GM18861 (cell line): ENCODE results near the gene FBRSL1.

Source experiments
- ATAC-seq: cut with Tn5 transposase; IDR thresholded peaks from one replicate; pipeline ENCODE4 v1.9.1; 2021; ENCODE audit not compliant: unreplicated experiment

Gene FBRSL1

DNA sequence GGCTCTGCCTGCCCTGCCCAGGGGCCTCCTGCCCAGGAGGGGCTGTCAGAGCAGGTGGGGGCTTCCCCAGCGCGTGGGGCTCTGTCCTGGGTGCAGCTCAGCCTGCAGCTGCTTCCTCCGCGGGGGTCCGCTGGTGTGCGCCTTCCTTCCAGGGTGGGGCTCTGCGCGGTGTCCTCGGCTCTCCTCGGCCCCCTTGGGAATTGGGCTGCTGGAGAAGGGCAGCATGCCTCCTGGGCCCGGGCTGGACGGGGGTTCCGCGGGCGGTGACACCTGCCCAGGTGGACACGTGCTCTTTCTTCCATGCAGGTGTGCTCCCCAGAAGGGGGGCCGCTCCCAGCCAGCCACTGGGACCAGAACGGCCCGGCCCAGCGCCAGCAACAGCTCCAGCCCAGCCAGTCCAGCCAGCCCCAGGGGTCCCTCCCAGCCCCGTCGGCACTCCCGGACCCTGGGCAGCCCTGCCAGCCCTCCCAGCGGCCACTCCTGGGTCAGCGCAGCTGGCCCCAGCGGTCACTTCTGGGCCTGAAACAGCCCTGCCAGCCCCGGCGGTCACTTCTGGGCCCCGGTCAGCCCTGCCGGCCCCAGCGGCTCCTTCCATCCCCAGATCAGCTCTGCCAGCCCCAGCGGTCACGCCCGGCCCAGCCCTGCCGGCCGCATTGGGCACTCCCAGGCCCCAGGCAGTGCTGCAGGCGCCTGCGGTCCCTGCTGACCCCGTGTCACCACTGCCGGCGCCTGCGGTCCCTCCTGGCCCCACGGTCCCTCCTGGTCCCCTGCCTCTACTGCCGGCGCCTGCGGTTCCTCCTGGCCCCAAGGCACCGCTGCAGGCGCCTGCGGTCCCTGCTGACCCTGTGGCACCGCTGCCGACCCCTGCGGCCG lies 19.1 kb downstream of the FBRSL1 start:
- no peak for ATAC-seq

DNA sequence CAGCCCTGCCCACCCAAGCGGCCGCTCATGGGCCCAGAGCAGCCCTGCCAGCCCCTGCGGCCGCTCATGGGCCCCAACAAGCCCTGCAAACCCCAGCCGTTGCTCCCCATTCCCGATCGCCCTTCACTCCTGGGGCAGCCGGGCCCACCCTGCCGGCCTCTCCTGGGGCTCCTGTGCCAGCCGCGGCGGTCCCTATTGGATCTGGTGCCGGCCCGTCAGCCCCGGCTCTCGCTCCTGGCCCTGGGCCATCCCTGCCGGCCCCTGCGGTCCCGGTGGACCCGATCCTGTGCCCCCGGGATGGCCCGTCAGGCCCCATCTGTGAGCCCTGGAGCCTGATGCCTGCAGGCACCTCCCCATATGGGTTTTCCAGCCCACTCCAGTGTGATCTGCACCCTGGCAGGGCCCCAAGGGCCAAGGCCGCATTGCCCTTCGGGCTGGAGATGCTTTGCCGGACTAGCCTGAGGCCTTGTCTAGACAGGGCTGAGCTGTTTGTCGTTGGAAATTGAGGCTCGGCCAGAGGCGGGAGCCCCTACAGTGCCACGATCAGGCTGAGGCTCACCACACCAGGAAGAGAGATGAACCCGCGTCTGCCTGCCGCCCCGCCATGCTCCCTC lies 20.3 kb downstream of the FBRSL1 start:
- ATAC-seq = no peak

DNA sequence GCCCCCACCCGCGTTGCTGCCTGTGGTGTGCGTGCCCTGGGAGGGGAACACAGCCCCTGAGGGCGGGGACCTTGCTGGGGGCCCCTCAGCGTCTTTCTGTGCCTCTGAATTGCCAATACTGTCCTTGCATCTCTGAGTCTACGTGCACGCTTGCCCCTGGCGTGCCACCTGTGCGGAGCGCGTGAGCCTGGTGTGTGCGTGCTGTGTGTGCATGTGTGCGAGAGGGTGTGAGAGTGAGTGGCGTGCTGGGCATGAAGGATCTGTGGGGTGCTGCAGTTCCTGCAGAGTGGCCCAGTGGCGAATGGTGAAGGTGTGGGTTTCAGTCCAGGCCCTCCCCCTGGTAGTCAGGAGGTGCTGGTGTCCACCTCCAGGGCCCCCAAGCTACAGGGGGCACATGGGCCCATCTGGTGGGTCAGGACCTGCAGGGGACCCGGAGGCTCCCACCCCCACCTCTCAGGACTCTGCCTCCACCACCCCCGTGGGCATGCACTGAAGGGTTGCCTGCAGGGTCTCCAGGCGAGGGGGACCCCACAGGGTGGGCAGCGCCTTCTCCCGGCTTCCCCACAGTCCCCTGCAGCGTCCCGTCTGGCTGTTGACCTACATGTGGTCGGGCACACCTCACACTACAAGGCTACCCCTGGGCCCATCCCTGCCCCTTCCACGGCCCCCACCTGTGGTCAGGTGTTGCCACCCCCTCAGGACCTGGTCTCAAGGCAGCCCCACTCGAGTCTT lies 21.0 kb downstream of the FBRSL1 start:
- no peak for ATAC-seq

DNA sequence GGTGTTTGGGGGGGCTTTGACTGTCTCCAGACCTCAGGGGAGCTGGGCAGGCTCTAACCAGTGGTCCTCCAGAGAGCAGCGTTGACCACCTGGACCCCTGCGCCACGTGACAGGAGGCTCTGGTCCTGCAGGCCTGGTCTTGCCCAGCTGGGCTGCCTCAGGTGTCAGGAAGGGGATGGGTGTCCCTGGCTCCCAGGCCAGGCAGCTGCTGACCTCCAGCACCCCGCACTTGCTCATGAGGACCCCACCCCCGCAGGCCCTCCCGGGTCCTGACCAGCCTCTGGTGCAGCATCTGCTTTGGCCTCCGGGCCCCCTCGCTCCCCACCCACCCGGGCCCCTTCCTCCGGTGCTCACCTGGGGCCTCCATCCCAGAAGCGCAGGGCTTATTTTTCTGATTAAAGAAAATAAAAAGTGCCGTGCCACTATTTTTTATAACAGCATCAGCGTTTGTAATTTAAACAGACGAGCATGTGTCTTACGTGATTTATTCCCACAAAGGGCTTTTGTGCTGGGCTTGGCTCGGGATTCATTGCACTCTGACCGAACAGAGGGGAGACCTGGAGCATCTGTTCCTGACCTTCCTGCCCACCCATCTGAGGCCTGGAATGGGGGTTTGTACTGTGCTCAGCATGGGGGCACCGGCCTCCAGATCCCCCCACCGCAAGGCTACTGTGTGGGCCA lies 21.7 kb downstream of the FBRSL1 start:
- no peak for ATAC-seq

DNA sequence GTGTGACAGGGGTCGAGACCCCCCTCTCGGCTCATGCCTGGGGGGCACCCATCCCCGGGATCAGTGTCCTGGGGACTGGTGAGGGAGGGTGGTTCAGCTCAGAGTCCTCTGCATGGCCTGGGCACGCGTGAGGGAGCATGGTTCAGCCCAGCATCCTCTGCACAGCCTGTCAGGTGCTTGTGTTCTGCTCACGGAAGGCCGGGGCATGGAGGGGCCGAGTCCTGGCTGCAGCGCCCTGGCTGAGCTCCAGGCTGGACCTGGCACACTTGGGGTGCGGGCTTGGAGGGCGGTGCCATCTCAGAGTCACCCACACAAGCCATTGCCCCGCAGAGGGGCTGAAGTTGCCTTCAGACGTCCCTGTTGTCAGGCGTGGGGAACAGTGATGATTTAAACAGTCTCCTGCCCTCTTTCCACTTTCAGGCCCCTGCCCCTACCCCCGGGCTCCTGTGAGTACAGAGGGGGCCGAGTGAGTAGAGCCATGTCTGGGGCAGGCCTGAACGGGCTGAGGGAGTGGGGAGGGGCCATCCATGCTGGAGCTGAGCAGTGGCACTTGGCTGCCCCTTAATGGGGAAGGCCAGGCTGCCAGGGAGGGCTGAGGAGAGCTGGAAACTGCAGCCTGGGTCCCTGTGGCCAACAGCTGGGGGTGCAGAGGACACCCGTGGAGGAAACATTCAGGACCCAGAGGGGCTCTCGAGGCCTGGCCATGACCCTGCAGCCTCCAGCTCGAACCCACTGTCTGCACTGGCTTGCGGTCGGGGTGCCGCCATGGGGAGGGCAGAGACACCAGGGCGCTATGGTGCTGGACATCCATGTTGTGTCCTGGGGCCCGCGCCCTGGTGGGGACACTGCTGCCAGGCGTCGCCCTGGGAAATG lies 22.5 kb downstream of the FBRSL1 start:
- ATAC-seq = no peak

DNA sequence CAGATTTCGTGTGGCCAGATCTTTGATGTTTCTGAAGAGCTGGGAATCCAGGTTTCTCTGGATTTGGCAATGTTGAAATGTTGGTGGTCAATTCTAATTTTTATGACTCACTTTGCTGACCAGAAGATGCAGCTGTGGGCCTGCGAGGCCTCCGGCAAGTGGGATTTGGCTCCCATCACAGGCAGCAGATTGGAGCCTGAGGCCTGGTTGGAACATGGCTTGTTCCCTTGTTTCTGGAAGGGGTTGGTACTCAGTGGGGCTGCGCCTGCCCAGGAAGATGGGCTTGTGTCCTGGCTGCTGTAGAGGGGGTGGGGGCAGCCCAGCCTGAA lies 23.1 kb downstream of the FBRSL1 start:
- no peak for ATAC-seq

DNA sequence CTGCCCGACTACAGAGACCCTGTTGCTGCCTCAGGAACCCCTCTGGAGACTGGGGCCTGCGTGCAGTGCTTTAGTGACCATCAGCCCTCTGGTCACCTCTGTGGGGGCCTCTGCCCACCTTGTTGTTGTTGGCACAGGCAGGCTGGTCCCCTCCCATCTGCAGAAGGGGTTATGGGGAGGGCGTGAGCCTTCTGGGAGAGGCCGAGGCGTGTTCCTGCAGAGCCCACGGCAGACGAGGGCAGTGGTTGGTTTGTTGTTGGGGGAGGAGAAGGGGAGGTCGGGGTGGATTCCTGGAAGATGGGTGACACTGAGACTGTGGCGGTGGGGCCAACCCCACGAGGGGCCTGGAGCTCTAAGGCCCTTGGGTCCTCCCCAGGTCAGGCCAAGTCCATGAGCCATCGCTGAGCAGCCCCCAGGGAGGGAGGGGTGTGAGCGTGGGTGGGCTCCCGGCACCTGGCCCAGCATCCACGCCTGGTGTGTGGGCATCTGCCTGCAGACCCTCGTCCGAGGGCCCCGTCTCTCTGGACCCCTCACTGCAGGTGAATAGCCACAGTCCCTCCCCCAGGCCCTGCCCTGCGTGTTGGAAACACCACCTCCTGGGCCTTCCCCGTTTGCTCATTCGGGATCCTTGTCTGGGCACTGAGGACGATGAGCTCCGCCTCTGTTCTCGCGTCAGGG lies 23.6 kb downstream of the FBRSL1 start:
- ATAC-seq = no peak

DNA sequence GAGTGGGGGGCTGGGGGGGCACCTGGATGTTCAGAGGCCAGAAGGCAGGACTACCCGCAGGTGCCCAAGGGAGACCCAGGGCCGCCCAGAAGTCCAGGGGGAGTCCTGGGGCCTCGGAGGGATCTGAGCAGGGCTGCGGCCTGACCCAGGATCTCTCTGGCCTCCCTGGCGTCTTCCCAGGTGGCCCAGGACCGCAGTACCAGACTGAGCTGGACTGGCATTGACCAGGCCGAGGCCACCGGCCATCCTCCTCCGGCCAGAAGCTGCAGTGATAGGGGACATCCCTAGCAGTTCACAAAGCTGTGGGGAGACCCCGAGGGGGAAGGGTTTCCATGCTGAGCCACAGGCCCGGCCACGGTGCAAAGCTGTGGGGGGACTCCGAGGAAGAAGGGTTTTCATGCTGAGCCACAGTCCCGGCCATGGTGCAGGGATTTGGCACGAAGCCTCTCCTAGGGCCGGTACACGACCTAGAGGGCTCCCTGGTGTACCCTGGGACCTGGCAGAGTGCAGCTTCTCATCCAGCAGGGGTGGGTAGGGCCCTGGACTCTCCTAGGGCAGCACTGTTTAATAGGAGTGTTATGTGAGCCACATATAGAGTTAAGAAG lies 24.4 kb downstream of the FBRSL1 start:
- no peak for ATAC-seq

DNA sequence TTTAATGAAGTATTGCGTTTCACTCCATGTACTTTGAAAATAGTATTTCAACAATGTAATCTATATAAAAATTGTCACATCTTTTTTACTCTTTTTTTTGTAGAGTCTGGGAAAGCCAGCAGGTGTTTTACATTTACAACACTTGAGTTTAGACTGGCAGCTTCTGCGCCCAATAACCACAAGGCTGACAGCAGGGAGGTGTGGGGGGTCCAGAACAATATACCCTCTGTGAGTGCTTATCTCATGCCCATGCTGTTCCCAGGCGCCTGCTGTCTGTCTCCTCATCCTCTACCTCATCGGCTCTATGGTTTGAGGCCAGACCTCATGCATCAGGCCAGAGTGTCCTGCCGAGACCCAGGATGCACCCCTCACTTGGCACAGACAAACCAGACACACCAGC lies 24.9 kb downstream of the FBRSL1 start:
- ATAC-seq = no peak

DNA sequence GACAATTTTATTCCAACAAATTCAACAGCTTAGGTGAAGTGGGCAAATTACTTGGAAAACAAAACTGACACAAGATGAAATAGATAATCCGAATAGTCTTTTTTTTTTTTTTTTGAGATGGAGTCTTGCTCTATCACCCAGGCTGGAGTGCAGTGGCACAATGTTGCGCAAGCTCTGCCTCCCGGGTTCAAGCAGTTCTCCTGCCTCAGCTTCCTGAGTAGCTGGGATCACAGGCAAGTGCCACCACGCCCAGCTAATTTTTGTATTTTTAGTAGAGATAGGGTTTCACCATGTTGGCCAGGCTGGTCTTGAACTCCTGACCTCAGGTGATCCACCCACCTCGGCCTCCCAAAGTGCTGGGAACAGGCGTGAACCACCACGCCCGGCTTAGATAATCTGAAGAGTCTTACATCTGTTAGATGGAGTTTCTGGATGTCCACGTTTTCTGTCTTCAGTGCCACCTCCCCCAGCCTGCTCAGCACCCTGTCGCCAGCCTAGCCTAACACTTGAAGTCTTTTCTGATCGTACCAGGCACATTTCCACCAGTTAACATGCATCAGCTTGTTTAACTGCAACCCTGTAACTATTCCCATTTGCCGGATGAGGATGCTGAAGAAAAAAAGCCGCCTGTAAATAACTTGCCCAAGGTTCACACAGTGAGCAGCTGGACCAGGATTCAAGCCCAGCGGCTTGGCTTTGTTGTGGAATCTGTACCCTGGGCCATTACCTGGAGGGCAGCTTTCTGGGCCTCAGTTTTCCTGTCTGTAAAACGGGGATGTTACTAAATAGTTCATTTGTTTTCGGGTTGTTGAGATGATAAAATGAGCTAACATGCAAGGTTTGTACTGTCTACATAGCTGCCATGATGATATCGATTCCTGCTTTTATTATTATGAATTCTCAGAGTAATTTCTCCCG lies 26.4 kb downstream of the FBRSL1 start:
- no peak for ATAC-seq

DNA sequence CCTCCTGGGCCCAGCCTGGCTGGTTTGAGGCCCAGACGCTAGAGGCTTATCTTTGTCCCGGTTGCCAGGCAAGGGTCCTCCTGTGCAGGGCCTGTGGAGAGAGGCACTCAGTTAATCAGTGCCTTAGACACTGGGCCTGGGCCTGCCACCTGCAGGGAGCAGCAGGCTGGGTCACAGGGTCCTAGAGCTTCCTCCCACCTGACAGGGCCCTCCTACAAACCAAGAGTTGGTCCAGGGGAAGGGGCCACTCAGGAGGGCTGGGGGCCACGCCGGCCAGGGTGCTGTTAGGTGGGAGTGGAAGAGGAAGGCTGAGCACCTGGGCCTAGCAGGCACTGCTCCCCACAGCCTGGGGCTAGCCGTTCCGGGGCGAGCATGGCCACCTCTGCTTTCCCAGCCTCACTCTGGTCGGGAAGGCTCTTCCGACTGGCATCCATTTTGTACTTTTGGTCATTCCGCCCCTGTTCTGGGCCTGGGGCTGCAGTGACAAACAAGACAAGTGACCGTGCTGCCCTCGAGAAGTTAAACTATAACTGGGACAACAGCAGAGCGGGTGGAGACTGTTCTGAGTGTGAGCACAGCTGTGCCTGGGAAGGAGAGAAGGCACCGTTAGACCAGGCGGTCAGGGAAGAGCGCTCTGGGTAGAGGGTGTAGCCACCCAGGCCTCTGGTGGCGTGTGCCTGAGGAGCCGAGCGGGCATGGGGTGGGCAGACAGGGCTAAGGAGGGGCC lies 27.2 kb downstream of the FBRSL1 start:
- ATAC-seq = no peak

DNA sequence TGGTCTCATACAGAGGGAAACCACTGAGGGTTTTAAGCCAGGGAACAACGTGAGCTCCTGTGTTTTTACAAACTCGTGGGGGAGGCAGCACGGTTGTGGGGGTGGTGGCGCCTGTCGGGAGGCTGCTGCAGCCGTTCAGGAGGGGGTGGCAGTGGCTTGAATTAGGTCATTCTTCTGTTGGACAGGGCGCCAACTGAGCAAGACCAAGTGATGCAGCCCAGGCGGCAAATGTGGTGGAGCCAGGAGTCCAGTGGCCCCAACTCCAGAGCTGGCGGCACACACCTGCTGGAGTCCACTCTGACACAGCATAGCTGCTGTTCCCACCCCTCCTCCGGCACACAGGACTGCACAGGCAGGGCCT lies 27.8 kb downstream of the FBRSL1 start:
- ATAC-seq = no peak

DNA sequence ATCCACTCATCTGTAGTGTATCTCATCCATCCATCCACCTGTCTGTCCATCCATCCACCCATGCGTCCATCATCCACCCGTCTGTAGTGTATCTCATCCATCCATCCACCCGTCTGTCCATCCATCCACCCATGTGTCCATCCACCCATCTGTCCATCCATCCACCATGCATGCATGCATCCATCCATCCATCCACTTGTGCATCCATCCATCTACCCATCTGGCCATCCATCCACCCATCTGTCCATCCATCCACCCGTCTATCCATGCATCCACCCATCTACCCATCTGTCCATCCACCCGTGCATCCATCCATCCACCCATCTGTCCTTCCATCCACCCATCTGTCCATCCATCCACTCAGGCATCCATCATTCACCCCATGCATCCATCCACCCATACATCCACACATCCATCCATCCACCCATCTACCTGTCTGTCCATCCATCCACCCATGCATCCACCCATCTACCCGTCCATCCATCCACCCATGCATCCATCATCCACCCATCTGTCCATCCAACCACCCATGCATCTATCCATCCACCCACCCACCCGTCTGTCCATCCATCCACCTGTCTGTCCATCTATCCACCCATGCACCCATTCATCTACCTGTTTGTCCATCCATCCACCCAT lies 28.5 kb downstream of the FBRSL1 start:
- ATAC-seq = no peak

DNA sequence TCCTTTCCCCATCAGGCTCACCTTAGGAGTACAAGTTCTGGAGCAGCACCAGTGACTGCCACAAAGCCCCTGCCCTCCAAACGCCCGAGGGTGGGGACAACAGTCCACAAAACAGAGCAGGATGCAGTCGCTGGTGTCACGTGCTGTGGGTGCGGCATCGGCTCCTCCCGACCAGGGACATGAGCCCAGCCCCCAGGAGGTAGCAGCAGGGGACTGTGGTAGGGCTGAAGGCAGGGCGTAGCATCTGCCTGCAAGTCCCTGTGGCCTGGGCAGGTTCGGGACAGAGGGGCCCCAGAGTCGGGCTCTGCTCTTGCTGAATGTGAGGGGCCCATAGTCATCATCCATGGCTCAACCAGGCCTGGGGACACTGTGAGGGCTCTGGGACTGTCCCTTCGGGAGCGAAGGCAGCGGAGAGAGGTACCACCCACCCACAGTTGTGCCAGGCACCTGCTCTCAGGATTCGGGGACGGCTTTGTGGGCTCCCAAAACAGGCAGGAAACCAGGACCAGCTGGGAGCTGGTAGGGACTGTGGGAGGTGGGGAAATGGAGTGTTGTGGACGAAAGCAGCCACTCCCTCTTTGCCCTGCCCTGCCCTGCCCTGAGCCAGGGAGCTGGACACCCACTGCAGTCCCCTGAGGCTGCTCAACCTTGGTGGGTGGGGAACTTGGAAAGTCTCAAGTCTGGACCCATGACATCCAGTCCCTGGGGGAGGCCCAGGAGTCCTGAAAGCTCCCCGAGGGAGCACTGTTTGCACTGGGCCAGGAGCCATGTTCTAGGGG lies 30.7 kb downstream of the FBRSL1 start:
- ATAC-seq = no peak

DNA sequence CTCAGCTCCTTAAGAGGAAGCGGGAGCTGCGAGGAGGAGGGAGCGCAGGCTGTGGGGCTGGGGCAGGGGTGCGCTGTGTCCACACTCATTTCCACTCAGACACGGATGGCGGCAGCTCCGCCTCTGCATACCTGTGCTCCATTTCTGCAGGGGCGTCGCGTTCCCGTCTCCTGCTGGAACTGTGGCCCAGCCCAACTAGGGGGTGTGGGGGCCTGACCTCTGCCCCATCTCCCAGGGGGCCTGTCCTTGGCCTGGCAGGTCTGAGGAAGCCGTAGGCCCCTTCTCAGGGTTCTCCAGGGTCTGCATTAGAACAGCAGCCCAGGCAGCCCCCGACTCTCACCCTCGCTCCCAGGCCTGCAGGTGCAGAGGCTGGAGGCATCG lies 31.2 kb downstream of the FBRSL1 start:
- no peak for ATAC-seq

DNA sequence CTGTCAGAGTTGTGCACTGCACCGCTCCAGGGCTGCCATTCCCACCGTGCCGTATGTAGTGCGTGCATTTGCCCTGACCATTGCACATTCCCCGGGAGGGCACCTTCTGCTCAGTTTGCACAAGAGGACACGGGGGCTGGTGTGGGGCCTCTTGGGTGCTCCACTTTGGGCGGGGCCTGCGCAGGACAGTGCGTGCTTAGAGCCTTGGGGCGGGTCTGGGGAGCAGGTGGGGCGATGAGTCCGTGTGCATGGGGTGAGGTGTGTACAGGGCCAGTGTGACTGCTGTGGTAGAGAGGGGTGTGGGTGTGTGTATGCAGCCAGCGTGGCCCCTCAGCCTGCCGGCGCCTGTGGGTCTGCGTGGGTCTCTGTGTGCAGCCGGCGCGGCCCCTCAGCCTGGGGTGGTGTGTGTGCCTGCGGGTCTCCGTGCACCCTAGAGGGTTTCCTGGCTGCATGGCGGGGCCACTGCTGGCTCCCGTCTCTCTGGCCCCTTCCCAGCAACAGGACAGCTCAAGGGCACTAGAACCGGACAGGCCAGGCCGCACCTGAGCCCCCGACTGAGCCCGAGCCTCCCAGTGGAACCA lies 31.9 kb downstream of the FBRSL1 start:
- no peak for ATAC-seq
